NCI-H2227 (cell line): ENCODE results near the gene DHPS.
A peak's percentile ranks its signal among the peaks of the same experiment; 100 is the strongest.
"Not testable (repeated sequence)": the region's sequence is repeated elsewhere in the genome, so short reads cannot be mapped to it uniquely, and the experiment has no call there.

Experiments
- DNase-seq: peaks from one replicate; lab custom pipeline; 2025; ENCODE audit not compliant: unreplicated experiment; lab: John Stamatoyannopoulos, UW

The DHPS gene

GRCh38 chr19:12647490-12648071 is 34.1 kb downstream of the DHPS start:
- no peak for DNase-seq

- no peak for DNase-seq
These were observed 34.6 kb downstream of the DHPS start for GRCh38 chr19:12647047-12647446.

DNA sequence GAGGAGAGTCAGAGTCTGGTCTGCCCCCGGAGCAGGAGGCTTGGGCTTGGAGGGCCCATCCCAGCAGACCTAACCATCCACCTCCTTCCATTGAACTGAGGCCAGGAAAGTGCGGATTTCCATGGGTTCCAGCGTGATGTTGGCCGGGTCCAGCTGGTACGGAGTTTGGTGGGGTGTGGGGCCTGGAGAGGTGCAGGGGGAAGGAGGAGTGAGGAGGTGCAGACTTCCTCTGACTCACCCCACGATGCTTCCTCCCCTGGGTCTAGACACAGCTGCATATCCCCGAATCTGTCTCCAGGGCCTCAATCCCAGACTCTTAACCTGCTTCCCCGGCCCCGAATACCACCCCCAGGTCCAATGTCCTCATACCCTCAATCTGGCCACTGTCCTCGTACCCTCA is 35.1 kb downstream of the DHPS start:
- DNase-seq, result no peak

DNA sequence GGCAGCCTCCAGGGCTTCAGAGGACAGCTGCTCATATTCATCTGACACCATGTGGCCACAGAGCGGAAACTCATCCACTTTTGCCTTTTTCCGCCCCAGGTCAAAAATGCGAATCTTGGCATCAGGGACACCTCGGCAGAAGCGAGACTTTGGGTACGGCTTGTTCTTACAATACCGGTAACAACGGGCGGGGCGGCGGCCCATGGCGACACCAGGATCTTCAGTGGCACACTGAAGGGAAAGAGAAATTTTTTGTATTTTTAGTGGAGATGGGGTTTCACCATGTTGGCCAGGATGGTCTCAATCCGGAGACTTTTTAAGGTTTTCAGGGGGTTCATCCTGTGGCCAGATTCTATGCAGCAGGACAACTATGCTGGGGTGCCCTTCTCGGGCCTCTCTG is 38.0 kb downstream of the DHPS start:
- not testable (repeated sequence) for DNase-seq

DNA sequence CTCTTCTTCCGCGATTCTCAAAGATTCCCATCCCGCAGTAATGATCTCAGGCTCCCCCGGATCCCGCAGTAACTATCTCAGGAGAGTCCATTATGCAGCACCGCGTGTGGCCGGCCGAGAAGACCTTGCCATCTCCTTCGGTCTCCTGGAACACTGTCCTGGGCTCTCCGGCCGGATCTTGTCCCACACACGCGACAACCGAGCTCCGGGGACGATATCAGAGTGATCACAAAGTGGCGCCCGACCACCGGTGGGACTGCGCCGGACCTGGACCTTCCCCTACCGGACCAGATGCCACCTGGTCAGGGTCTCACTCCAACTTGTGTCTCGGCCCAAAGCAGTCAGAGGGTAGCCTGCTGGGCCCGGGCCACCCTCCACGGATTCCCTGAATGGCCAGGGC is 39.2 kb downstream of the DHPS start:
- DNase-seq, result no peak

GRCh38 chr19:12641456-12641855 is 40.2 kb downstream of the DHPS start:
- DNase-seq, result no peak

- peak; percentile 57 for DNase-seq
These were observed 41.6 kb downstream of the DHPS start for GRCh38 chr19:12639901-12640613.

DNA sequence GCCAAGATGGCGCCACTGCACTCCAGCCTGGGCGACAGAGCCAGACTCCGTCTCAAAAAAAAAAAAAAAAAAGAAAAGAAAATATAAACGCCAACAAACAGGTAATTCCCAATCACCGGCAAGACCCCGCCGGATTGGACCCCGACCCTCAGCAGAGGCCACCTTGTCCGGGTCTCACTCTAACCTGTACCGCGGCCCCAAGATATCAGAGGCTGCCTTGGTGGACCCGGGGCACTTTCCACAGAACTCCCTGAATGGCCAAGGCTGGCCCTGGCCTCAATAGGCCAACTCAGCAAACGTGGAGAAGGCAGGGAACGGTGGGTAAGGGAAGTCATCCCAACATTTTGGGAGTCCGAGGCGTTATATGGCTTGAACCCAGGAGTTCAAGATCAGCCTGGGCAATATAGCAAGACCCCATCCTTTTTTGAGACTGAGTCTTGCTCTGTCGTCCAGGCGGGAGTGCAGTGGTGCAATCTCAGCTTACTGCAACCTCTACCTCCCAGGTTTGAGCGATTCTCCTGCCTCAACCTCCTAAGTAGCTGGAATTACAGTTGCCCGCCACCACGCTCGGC is 43.0 kb downstream of the DHPS start:
- DNase-seq, result no peak

DNA sequence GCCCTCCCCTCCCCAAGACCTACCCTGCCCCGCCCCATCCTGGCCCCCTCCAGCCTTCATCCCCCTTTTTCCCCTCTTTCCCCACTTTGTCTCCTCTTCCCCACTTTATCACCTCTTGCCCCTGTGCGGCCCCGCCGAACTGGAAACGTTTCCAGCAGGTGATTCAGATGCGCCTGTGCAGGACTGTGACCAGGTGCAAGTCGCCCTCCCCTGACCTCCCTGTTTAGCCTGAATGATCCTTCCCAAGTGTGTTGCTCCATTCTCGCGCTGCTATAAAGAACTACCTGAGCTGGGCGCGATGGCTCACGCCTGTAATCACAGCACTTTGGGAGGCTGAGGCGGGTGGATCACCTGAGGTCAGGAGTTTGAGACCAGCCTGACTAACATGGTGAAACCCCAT is 45.0 kb downstream of the DHPS start:
- DNase-seq, result no peak

- DNase-seq, result no peak
These were observed 52.5 kb downstream of the DHPS start for GRCh38 chr19:12629215-12629614.

DNA sequence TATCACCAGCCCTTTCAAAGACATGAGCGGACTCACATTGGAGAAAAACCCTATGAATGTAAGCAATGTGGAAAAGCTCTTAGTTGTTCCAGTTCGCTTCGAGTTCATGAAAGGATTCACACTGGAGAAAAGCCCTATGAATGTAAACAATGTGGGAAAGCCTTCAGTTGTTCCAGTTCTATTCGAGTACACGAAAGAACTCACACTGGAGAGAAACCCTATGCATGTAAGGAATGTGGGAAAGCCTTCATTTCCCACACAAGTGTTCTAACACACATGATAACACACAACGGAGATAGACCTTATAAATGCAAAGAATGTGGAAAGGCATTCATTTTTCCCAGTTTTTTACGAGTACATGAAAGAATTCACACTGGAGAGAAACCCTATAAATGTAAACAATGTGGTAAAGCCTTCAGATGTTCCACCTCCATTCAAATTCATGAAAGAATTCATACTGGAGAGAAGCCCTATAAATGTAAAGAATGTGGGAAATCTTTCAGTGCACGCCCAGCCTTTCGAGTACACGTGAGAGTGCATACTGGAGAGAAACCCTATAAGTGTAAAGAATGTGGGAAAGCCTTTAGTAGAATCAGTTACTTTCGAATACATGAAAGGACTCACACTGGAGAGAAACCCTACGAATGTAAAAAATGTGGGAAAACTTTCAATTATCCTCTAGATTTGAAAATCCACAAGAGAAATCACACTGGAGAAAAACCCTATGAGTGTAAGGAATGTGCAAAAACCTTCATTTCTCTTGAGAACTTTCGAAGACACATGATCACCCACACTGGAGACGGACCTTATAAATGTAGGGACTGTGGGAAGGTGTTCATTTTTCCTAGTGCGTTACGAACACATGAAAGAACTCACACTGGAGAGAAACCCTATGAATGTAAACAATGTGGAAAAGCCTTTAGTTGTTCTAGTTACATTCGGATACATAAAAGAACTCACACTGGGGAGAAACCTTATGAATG is 53.3 kb downstream of the DHPS start:
- DNase-seq, result no peak

DNA sequence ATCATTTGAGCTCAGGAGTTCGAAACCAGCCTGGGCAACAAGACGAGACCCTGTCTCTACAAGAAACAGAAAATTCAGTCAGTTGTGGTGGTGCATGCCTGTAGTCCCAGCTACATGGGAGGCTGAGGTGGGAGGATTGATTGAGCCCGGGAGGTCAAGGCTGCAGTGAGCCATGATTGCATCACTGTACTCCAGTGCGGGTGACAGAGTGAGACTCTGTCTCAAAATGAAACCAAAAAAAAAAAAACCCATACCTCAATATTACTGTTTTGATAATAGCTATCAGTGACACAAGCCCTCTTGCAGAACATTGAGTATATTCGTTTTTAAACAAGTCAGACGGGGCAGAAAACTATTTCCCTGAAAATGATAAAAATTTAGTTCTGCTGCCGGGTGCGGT is 54.7 kb downstream of the DHPS start:
- DNase-seq, result no peak
